Activated CD4-positive, alpha-beta T cell treated with anti-CD3 and anti-CD28 coated beads, Interleukin-2, amount 50 U/mL, for 16 hours (primary cell): ENCODE data around the gene PARP4.
"Not testable (repeated sequence)": the region's sequence is repeated elsewhere in the genome, so short reads cannot be mapped to it uniquely, and the experiment has no call there.

Experiments used
- DNase-seq: peaks from one replicate; pipeline ENCODE4 v3.0.0-alpha.2; 2020

The PARP4 gene

GRCh38 chr13:24443366-24443765, 69.2 kb downstream of the PARP4 start:
- DNase-seq = no peak

DNA sequence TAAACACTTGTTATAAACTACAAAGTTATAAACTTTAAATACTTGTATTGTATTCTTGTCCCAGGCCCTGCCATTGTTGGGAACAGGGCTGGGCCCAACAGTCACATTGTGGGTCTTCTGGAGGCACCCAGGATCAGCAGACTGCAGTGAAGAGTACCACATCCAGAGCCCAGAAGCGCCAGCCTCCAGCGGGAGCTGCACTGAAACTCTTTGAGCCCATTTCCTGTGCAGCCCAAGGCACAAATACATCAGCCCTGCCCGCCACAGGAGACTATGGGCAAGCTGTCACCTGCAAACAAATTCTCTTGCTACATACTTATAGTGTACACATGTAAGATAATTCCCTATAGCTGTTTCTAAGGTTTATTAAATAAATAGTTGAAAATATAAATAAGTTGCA, 86.5 kb downstream of the PARP4 start:
- not testable (repeated sequence) for DNase-seq

GRCh38 chr13:24419668-24420067, 92.9 kb downstream of the PARP4 start:
- DNase-seq = not testable (repeated sequence)

- no peak for DNase-seq
Measured at GRCh38 chr13:24407844-24408243, 104.7 kb downstream of the PARP4 start.

GRCh38 chr13:24406524-24406923, 106.1 kb downstream of the PARP4 start:
- DNase-seq = no peak

DNA sequence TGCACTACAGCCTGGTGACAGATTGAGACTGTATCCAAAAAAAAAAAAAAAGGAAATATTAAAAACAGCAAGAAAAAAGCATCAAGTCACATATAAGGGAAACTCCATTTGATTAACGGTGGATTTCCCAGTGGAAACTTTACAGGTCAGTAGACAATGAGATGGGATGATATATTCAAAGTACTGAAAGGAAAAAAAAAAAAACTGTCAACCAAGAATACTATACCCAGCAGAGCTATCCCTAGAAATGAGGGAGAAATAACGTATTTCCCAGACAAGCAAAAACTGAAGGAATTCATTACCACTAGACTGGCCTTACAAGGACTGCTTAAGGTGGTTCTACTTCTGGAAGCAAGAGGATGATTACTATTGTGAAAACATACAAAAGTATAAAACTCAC, 115.8 kb downstream of the PARP4 start:
- DNase-seq = no peak

GRCh38 chr13:24392972-24393371, 119.6 kb downstream of the PARP4 start:
- DNase-seq = no peak

DNA sequence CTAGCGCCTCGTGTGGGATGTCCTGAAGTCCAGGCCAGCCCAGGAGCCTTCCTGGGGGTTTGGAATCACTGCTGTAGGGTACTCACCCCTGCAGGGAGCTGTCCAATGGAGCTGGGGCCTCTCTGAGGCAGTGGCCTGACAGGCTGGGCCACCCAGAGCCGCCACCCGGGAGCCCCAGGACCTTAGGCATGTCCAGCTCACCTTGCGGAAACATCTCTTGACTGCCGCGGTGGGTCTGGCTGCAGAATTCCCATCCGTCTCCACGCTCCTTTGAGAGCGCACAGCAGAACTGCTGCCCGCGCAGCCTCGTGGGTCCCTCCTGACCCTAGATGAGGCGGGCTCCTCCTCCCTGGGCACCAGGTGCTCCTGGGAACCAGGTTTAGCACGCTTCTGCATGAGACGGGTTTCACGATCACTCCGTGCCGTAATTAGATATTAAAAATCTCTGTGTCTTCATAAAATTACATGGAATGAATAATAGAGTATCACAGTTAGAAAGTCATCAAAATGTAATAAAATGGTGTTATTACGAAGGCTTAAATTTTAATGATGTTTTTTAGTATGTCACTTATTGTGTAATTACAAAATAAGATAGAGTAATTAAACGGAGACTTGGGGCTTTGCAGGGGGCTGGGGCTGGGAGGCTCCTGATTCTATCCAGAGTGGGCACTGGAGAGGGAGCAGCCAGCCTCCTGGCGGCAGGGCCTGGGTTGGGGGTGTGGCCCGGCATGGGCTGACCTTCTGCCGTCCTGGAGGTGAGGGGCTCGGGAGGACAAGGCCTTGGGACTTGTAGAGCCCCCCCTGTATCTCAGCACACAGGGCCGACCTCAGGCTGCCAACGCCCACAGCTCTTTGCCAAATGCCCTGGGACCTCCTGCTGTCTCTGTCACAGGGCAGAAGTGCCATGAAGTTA, 120.6 kb downstream of the PARP4 start:
- not testable (repeated sequence) for DNase-seq

- DNase-seq = not testable (repeated sequence)
Measured at GRCh38 chr13:24390795-24391194, 121.8 kb downstream of the PARP4 start.

DNA sequence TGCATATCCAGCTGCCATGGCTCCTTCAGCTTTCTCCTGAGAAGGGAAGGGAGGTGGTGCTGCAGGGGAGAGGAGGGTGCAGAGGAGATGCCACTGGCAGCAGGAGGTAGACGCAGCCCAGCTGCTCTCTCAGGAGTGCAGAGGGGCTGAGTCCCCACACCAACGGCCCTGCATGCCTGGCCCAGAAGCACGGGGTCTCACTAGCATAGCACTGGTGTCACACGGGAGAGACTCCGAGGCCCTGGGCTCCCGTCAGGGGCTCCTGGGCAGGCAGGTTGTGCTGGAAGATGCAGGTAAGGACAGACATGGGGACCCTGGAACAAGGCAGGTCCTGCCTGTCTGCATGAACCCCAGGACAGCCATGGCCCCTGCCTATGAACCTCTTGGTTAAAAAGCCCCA, 123.1 kb downstream of the PARP4 start:
- no peak for DNase-seq

DNA sequence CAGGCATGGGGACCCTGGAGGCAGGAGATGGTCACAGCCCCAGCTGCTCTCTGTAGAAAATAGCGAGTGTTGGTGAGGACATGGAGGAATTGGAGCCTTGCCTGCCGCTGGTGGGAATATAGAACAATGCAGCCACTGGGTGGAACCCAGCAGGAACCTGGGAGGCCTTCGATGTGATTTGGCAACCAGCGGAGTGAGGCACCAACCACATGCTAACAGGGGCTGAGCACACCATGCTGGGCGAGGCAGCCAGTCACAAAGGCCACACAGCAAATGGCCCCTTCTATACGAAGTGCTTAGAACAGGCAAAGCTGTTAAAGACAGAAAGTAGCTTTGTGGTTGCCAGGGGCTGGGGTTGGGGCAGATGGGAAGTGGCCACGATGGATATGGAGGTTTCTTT, 123.8 kb downstream of the PARP4 start:
- DNase-seq = not testable (repeated sequence)

DNA sequence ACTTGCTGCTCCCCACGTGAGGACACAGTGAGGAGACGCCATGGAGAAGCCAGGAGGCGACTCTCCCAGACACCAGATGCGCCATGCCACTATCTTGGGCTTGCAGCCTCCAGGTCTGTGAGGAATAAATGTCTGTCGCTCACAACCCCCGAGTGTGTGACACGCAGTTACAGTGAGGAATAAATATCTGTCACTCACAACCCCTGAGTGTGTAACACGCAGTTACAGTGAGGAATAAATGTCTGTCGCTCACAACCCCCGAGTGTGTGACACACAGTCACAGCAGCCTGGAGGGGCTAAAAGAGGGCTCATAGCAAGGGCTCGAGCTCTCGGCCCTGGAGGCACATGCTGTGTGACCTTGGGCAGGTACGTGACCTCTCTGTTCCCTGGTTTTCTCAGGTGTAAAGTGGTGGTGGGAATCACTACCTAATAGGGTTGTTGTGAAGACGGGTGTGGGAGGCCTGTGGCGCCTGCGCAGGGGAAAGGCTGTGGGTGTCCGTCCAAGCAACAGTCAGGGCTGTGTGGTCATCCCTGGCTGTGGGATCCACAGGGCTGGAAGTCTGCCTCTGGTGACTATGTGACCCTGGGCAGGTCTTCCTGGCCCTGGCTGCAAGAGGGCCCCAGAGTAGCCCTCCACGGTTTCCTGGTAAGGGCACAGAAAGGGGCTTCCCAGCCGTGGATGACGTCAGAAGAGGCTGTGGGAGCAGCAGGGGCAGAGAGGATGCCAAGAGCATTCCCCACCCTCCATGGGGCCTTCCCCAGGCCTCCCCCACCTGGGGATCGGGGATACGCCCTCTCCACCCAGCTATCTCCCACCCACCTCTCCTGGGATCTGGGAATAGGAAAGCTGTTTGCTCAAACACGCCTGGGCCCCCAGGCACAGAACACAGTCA, 125.5 kb downstream of the PARP4 start:
- DNase-seq = no peak

DNA sequence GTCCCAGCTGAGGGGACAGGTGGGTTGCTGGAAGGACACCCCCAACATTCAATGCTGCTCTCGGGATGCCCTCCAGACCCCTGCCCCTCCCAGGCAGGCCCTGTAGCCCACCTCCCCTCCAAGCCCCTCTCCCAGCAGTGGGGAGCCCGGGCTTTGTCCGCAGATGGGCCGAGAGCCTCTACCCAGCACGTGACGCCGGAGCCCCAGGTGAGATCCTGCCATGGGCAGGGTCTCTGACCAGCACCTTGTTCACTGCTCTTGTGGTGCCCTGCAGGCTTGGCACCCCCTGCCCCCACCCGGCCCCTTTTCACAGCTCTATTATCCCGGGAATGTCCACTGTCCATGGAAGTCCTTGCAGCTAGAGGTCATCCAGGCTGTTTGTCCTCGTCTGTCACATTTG, 126.7 kb downstream of the PARP4 start:
- DNase-seq = no peak

DNA sequence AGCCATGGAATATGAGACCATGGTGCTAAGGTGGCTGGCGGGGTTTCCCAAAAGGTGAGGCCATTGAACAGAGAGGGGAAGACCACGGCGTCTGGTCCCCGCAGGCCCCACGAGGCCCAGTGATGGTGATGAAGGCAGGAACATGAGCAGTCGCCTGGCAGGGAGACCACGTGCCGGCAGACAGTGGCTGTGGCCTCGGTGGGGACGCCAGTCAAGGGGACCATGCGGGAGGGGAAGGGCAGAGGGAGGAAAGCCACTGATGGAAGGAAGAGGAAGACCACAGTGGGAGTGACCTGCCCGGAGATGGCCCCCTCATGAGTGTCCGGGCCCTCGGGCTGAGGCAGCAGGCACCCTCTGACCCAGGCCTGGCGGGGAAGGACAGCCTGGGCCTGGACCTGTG, 127.6 kb downstream of the PARP4 start:
- DNase-seq = not testable (repeated sequence)

GRCh38 chr13:24384091-24384490, 128.5 kb downstream of the PARP4 start:
- DNase-seq = not testable (repeated sequence)

GRCh38 chr13:24381541-24382265, 130.9 kb downstream of the PARP4 start:
- no peak for DNase-seq

DNA sequence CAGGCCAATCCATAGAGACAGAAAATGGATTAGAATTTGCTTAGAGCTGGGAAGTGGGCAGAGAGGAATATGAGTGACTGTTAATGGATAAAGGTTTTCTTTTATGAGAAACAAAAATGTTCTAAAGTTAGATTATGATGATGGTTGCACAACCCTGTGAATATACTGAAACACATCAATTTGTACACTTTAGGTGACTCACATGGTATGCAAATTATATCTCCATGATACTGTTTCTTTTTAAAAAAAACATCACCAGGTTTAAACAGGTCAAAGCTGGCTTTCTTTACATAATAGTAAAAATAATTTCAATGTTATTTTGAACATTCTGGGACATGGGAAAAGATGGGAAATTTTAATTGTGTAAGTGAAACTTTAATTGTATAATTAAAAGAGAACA, 131.7 kb downstream of the PARP4 start:
- DNase-seq = not testable (repeated sequence)

DNA sequence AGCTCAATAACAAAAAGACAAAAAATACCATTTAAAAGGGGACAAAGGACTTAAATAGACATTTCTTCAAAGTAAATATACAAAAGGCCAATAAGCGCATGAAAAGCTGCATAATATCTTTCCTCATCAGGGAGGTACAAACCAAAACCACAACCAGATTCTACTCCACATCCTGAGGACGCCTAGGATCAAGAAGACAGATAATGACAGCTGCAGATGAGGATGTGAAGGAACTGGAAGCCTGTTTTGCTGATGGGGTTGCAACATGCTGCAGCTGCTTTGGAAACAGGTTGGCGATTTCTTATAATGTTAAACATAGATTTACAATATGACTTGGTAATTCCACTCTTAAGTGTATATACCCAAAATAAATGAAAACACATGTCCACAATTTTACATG, 132.4 kb downstream of the PARP4 start:
- DNase-seq = not testable (repeated sequence)

DNA sequence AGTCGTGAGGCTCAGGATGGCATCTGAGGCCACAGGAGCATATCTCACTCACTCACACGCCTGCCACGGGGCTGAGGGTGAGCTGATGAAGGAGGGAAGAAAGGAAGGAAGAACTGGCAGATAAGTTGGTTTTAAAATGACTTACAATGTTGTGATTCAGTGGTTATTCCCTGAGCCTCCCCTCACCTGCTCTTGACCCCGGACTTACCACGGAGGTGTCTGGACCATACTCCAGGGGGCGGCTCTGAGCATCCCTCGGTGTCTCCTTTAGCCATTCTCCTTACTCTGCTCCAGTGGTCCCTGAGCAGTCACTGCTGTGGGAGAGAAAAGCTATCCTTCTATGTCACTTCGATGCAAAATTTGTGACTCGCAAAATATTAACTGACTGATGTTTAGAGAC, 141.3 kb downstream of the PARP4 start:
- DNase-seq = not testable (repeated sequence)
